GM12874 (cell line): ENCODE data around the gene PTER.

Experiments used
- TF ChIP-seq, protein P1 (sequence below): IDR thresholded peaks from 2 replicates; pipeline ENCODE4 v1.5.1; 2011; ENCODE audit warnings: low read depth, mild to moderate bottlenecking, control low read depth, low read length, moderate library complexity; ENCODE audit not compliant: insufficient read depth

PTER gene

DNA sequence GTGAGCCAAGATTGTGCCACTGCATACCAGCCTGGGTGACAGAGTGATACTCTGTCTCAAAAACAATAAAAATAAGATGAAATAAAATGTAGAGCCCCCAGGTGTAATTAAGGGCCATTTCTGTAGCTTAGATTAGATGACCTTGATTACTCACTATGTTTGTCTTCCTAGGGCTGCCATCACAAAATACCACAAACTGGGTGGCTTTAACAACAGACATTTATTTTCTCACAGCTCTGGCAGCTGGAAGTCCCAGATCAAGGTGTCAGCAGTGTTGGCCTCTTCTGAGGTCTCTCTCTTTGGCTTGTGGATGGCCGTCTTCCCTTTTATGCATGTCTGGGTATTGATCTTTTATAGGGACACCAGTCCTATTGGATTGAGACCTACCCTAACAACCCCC lies 6.1 kb downstream of the PTER start:
- TF ChIP-seq, protein P1, sequence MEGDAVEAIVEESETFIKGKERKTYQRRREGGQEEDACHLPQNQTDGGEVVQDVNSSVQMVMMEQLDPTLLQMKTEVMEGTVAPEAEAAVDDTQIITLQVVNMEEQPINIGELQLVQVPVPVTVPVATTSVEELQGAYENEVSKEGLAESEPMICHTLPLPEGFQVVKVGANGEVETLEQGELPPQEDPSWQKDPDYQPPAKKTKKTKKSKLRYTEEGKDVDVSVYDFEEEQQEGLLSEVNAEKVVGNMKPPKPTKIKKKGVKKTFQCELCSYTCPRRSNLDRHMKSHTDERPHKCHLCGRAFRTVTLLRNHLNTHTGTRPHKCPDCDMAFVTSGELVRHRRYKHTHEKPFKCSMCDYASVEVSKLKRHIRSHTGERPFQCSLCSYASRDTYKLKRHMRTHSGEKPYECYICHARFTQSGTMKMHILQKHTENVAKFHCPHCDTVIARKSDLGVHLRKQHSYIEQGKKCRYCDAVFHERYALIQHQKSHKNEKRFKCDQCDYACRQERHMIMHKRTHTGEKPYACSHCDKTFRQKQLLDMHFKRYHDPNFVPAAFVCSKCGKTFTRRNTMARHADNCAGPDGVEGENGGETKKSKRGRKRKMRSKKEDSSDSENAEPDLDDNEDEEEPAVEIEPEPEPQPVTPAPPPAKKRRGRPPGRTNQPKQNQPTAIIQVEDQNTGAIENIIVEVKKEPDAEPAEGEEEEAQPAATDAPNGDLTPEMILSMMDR, result no peak

DNA sequence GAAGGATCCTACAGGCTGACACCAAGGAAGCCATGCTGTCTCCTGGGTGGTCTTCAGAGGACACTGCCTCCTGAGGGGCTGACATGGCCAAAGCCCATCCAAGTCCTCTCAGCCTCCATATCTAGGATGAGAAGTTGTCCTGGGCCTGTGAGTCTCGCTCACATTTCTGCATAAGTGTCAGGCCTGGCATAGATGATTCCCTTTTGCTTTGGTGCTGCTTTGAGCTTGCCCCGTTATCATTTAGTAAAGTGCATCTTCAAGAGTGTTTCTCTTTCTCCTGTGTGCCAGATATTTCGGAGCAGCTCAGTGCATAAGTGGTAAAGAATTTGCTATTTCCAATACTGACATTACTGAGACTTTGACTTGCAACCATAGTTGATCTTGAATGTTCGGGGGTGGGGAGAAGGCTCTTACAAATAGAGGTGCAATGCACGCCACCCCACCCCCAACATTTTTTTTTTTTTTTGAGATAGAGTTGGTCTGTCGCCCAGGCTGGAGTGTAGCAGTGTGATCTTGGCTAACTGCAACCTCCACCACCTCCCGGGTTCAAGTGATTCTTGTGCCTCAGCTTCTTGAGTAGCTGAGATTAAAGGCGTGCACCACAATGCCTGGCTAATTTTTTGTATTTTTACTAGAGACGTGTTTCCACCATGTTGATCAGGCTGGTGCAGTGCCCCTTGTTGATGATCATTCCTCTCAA lies 9.1 kb downstream of the PTER start:
- TF ChIP-seq, protein P1, result no peak

- TF ChIP-seq, protein P1, result no peak
These were observed 12.6 kb downstream of the PTER start for GRCh38 chr10:16449454-16449853.

DNA sequence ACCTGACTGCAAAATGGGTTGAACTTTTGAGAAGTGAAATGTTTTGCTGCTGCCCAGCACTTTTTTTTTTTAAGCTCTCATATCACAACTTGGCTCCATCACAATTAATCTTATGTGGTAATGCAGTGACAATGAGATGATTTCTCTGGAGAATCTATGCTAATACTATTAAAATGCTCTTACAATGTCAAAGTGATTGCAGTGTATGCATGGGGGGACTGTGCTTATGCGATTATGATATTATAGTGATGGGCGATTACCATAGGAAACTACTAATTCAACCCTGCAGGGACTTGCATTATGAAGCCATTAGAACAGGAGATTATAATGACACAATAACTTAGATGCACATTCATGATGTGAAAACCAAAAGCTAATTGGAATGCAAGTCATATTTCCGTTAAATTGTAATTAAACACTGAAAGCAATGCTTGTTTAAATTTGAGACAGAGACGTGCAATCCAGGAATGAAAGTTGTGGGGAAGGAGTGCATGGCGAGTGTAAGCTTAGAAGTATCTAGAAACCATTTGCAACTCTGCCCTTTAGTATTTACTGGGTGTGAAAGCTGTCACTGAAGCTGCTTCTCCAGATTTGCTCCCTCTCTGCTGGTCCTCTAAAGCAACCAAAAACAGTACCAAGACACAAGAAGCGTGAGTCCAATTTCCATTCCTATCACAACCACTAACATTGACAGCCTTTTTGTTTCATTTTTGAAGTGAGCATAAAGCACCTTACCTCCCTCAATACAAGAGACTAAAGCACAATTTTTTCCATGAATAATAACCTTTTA lies 21.6 kb downstream of the PTER start:
- TF ChIP-seq, protein P1, result no peak

DNA sequence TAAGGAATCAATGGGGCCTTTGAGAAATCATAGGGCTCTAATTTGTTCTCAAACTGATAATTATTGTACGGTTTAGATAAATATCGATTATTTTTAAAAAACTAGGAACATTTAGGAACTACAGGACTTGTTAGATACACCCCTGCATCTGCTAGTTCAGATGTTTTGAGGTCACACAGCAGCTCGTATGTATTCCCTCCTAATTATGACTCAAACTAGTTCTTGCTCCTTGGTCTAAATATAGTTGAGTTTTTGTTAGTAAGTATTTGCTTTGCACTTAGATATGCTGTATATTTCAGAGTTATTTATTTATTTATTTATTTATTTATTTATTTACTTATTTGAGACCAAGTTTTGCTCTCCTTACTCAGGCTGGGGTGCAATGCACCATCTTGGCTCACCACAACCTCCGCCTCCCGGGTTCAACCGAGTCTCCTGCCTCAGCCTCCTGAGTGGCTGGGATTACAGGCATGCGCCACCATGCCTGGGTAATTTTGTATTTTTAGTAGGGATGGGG lies 22.7 kb downstream of the PTER start:
- TF ChIP-seq, protein P1, result no peak

DNA sequence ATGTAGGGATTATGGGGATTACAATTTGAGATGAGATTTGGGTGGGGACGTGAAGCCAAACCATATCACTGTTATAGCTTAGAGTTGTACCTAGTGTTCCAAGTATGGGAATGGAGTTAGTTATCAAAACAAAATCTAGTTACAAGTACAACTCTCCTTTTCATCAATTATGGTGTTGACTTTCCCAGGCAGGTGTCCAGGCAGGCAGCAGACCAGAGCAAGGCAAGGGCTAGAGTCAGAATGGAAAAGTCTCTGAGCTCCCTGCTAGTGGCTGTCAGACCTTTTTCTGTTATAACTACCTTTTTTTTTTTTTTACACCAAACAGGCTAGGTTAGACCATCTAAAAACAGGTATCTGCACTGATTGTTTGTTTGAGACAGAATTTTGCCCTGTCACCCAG lies 29.2 kb downstream of the PTER start:
- TF ChIP-seq, protein P1, result no peak

GRCh38 chr10:16470747-16471146 lies 33.9 kb downstream of the PTER start:
- TF ChIP-seq, protein P1, result no peak
